ENCODE data around the gene NDUFS2.

NDUFS2 gene

GRCh38 chr1:161196521-161197451, 5.4 kb upstream of the NDUFS2 start:
- DNase-seq: peak; percentile 95

GRCh38 chr1:161197560-161198193, 4.5 kb upstream of the NDUFS2 start:
- DNase-seq: no peak

DNA sequence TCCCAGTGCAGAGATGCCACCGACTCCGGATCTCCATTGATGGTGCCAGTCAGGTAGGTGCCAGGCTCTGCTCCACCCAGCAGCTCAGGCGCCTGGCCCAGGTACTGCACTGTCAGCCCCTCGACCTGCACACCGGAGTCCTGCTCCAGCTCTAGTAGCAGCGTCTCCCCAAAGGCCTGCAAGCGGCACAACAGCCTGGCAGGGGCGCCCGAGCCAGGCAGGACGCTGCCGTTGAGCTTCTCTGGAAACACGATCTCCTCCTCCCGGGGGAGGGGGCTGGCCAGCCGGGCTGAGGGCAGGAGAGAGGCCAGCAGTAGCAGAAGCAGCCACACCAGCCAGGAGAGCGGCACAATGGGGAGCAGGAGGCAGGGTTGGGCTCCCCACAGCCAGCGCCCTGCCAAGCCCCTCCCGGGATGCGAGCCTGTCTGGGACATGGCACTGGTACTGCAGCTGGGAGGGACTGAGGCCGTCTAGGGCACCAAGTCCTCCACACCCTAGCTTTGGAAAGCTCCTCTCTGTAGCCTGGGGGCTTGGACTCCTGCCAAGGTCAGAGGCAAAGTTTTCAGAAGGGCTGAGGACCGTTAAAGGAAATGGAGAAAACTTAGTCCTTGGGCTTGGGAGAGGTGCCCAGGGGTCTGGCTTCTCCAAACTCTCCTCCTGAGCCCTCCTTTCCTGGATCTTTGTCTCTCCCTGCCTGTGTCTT, 3.8 kb upstream of the NDUFS2 start:
- DNase-seq: peak; percentile 37

DNA sequence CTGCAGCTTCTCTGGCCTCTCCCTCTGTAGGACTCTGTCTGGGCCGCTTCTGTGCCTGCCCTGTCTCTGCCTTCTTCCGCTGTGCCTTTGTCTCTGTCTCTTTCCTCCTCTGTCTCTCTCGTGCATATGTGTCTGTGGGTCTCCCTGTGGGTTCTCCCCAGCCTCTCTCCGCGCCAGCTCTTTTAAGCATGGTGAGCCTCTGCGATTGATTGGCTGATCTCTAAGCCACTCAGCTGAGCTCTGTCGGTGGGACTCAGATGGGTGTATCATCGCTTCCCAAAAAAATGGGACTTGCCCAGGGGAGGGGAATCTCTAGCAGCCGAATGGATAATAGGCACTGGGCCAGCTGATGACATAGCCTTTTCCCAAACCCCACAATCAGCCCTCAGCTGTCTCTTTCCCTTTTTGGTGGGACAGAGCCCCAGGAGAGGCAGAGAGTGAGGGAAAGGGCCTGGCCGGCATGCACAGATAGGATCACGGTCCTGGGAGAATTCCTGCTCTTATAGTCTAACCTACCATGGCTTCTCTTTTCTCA, 3.2 kb upstream of the NDUFS2 start, which contains the start of gene ADAMTS4:
Gene ADAMTS4, minus strand, starts transcription at position 158 of the 535 bp plus-strand sequence. CDS start 427 bp downstream, outside the sequence.
- DNase-seq: peak; percentile 95

DNA sequence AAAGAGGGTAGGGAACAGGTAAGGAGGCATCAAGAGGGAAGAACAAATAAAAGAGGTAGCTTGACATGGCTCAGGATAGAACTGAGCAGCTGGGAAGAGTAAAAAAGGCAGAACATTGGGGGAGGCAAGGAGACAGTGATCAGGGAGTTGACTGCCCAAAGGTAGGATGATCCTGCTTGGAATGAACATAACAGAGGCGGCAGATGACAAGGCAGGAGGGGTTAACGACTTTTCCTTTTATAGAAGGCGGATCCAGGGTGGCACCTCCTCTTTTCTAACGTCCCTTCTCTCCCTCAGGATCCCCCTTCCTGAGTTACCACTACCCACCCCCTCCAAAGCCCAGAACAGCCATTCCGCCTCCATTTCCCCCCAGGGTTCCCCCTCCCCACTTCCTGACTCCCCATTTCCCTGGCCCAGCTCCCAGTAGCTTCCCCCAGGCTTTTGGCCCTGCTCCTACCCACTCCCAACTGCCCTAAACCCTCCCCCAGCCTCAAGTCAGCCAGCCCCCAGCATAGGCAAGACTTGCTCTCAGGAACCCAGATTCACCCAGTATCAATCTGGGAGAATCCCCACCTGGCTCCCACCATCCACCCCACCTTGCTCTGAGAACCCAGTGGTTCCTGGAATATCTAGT, 2.5 kb upstream of the NDUFS2 start:
- DNase-seq: peak; percentile 24

GRCh38 chr1:161200421-161200991, 1.7 kb upstream of the NDUFS2 start:
- DNase-seq: no peak

DNA sequence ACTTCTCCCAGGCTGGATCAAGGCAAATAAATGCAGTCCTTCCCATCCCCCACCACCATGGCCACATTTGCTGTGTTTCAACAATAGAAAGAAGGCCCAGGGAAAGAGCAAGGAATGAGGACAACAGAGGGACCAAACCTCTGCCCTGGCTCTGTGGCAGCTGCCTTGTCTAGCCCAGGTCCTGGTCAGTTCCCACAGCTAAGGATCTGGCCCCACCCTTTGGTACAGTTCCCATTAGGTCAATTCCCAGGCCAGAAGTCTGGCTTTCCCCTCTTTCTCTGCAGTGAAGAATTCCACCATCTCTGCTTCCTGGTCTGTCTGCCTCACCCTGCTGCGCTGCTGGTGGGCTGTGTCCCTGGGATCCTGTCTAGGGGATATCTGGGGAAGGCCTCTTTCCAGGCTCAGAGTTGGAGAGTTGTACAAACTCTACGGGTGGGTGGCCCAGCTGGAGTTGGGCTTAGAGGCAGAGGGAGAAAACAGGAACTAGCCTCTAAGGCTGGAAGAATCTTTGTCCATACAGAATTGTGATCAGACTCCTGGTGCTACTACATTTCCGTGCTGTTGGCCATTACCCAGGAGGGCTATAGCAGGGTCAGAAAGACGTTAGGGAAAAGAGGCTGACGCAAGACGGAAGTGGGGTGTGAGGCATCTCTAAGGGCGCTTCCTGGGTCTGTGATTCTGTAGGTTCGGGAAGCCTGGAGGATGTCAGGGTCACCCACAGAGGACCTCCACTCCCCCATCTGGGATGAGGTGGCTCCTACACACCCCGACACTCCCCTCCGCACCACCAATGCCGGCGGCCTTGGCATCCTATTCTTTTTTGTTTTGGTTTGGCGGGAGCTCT, 953 bp upstream of the NDUFS2 start:
- peak; percentile 62 for DNase-seq

DNA sequence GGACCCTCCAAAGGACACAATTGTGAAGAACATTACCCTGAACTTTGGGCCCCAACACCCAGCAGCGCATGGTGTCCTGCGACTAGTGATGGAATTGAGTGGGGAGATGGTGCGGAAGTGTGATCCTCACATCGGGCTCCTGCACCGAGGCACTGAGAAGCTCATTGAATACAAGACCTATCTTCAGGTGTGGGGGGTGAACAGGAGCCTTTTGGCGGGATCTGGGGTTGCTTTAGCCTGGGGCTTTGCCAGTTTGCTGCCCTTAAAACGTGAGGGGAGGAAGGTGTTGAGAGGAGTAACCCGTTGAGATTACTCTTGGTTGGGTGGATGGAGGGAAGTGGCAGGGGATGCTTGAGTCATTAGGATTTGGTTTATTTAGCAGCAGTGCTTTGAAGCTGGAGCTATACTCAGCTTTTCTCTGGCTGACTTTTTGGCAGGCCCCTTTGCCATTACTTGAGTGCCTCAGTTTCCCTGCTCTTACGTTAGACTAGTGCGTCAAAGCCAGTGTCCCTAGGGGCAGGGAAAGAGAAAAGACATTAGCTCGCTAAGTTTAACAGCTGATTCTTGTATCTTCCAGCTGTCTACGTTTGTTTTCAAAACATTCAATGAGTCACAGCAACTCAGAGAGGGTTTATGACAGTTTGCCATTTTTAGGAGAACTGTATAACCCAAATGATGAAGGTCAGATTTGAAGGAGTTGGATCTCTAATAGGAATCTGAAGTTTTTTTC, 4.4 kb downstream of the NDUFS2 start:
- DNase-seq: no peak

- no peak for DNase-seq
Measured at GRCh38 chr1:161207173-161207572, 5.0 kb downstream of the NDUFS2 start.

DNA sequence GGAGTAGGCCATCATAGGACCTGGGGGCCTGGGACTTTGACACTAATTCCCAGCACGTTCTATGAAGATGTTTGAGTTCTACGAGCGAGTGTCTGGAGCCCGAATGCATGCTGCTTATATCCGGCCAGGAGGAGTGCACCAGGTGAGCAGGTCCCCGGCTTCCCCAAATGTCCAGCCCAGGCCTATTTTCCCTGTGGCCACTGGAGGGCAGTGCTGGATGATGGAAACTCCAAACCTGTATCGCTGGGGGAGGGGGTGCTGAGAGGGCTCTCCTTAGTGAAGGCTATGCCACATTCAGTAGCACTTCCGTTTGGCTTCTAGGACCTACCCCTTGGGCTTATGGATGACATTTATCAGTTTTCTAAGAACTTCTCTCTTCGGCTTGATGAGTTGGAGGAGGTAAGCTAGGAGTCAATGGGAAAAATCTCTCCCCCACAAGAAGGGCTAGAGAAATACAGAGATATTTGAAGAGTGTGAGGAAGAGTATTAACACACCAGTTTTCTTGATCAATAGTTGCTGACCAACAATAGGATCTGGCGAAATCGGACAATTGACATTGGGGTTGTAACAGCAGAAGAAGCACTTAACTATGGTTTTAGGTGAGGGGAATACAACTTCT, 7.7 kb downstream of the NDUFS2 start:
- DNase-seq: peak; percentile 68

DNA sequence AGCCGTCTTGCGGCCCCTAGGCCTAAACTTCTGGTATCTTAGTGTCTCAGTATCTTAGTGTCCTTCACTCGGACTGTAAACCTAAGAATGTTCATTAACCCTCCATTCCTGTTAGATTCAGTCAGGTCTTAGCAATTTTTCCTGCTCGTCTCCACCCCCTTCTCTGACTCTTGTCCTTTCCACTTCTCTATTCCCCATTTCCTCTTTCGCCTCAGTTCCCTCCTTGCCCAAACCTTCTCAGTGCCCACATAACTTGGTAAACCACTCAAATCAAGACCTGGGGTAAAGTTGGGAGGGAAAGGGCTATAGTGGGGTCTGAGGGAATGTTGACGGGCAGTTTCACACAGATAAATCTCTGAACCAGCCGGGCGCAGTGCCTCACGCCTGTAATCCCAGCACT, 12.2 kb downstream of the NDUFS2 start:
- DNase-seq: no peak

- no peak for DNase-seq
Measured at GRCh38 chr1:161215076-161215475, 12.9 kb downstream of the NDUFS2 start, which contains the start of gene FCER1G. Gene FCER1G (plus strand): TSS chr1:161215295. CDS start chr1:161215322, 27 bp downstream.

GRCh38 chr1:161216945-161217712, 15.0 kb downstream of the NDUFS2 start:
- DNase-seq: peak; percentile 72

DNA sequence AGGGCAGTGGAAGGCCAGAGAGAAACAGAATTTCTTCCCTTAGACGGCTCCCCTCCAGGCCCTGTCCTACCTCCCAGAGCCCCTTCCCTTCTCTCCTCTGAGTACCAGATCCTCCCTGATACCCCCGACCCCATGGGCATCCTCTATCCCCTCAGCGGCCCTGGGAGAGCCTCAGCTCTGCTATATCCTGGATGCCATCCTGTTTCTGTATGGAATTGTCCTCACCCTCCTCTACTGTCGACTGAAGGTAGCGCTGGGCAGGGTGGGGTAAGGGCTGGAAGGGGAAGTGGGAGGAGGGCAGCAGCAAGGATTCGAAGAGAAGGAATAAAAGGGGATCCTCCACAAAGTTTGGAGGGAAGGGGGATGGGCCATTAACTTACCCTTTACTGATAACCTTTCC, 15.7 kb downstream of the NDUFS2 start:
- no peak for DNase-seq

DNA sequence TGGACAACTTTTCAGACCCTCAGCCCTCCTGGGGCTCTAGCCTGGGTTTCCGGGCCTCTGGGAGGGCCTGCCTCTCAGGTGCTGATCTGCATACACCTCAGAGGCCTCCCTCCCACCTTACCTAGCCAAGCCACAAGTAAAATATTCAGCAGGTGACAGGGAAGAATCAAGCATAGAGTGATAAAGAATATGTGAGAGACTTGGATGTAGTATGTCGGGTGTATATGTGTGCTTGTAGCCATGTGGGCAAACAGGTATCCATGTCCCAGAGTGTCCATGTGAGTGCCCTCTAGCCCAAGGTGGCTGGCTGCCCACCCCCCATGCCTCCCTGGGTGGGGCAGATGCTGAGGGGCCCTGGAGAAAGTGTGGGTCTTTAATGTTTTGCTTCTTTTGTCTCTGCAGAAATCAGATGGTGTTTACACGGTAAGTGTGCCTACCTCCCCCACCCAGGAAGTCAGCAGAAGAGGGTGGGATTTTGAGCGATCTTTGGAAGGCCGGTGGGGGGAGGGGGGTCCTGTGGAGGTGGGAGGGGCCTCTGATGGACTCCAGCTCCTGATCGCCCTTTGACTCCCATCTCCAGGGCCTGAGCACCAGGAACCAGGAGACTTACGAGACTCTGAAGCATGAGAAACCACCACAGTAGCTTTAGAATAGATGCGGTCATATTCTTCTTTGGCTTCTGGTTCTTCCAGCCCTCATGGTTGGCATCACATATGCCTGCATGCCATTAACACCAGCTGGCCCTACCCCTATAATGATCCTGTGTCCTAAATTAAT, 16.3 kb downstream of the NDUFS2 start:
- no peak for DNase-seq

DNA sequence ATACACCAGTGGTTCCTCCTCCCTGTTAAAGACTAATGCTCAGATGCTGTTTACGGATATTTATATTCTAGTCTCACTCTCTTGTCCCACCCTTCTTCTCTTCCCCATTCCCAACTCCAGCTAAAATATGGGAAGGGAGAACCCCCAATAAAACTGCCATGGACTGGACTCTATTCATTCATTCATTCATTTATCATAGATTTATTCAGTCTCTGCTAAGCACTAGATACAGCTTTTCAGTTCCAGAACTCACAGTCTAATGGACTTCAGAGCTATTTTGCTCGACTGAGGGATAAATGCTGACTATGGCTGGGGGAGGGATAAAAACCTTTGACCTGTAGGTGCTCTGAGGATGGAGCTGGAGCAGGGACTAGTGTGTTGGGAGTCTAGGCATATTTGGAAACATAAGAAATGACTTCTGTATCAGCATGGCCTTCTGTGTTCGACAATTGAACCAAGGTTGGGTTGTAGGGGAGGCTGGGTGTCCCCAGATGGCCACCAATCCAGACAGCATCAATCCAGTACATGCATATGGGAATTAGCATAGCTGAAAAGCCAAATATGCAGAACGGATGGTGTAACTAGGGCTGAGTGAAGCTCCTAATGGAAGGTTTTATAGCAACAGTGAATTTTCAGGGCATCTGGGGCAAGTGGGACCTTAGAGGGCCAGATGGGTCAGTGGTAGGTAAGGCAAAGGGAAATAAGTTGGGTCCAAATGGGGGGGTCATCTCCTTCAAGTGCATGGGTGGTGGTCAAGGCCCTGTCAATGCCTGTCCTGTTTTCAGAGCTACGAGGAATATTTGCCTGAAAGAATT, 17.1 kb downstream of the NDUFS2 start:
- DNase-seq: no peak

DNA sequence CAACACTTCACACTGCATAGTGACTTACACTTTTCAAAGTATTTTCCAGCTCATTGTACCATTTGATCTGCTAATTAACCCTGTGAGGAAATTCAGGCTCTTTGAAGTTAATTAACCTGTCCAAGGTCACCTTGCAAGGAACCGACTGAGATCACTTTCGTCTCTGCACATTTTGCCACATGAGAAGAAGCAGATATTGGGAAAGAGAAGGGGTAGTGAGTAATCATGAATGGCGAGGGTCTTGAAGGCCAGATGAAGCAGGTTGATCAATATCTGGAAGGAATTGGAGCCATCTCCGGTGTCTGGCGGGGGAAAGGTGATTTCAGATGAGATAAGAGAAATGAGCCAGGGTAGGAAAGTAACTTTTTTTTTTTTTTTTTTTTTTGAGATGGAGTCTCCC, 17.8 kb downstream of the NDUFS2 start:
- no peak for DNase-seq
